ENCODE data around the gene BMPR1B. TPM values are rescaled to one million over a fixed set of nuclear protein-coding genes. Genes with fewer than 3 reads are reported as not detected.

Gene BMPR1B
- total RNA-seq, 2 donors from 2014 or later: 0.10 to 0.24 TPM

DNA sequence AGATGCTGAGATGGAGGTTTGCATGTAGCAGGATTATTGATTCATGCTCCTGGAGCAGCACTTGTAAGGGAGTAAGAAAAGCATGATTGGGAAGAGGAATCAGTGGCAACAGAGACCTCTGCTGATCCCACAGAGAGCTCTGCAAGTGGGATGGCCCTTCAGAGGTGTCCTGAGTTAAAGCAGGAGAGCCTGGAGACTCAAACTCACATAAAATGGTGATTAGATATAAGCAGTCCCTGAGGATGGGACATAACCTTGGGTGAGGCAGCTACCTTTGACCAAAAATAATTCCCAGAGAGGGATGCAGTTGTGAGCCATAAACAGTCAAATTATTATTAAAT lies 25.4 kb upstream of the BMPR1B start:
- H3K4me1 ChIP-seq: no peaks in the 10 kb centered on the region
- intact Hi-C loops (cut with DNase I): no loop called here
- TF ChIP-seq, protein P1, sequence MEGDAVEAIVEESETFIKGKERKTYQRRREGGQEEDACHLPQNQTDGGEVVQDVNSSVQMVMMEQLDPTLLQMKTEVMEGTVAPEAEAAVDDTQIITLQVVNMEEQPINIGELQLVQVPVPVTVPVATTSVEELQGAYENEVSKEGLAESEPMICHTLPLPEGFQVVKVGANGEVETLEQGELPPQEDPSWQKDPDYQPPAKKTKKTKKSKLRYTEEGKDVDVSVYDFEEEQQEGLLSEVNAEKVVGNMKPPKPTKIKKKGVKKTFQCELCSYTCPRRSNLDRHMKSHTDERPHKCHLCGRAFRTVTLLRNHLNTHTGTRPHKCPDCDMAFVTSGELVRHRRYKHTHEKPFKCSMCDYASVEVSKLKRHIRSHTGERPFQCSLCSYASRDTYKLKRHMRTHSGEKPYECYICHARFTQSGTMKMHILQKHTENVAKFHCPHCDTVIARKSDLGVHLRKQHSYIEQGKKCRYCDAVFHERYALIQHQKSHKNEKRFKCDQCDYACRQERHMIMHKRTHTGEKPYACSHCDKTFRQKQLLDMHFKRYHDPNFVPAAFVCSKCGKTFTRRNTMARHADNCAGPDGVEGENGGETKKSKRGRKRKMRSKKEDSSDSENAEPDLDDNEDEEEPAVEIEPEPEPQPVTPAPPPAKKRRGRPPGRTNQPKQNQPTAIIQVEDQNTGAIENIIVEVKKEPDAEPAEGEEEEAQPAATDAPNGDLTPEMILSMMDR (IDR thresholded peaks at IDR 0.05): no peak
- H3K27me3 ChIP-seq: no peaks in the 10 kb centered on the region
- H3K36me3 ChIP-seq: no peaks in the 10 kb centered on the region
- H3K4me3 ChIP-seq: no peak overlapping the region
- H3K27ac ChIP-seq: no peak overlapping the region
- no peak for DNase-seq
- H3K9me3 ChIP-seq: no peaks in the 10 kb centered on the region
- H3K9ac ChIP-seq (ENCODE audit: low read depth in 2 of 2, low read length in 2 of 2): no peak overlapping the region

DNA sequence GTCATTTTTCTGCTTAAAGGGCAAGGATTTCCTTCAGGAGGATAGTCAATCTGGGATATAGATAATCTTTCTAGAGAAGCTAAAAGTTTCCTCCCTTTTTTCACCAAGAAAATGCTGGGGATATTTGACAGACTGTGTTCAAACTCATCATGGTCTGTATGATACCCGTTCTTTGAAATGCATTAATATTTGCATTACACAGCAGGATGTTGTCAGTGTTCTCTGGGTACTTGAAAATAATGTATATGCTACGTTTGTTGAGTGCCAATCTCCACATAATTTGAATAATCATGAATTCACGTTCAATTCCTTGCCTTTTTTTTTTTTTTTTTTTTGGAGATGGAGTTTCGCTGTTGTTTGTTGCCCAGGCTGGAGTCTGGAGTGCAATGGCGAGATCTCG lies 18.0 kb upstream of the BMPR1B start:
- H3K9me3 ChIP-seq: no peaks in the 10 kb centered on the region
- TF ChIP-seq, protein P1 (IDR thresholded peaks at IDR 0.05): no peak
- H3K9ac ChIP-seq (ENCODE audit: low read depth in 2 of 2, low read length in 2 of 2): no peak overlapping the region
- no peak for DNase-seq
- intact Hi-C loops (cut with DNase I): no loop called here
- H3K27ac ChIP-seq: no peak overlapping the region
- H3K27me3 ChIP-seq: no peaks in the 10 kb centered on the region
- no peaks in the 10 kb centered on the region for H3K4me1 ChIP-seq
- no peak overlapping the region for H3K4me3 ChIP-seq
- no peaks in the 10 kb centered on the region for H3K36me3 ChIP-seq

DNA sequence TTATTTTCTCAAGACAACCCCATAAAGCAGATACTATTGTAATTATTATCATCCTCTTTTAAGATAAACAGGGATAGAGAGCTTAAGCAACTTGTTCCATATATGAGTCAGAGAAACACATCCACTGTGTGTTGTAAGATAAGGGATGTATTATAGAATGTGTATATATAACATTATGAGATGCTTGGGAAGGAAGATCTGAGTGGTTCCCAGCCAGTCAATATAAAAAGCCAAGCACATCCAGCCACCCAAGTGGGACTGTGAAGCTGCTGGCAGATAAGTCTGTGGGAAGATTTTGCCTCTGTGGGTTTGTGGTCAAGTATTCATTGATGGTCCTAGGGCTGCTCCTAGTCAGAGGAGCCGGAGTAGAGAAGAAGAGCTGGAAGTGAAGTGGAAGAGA lies 16.5 kb upstream of the BMPR1B start:
- TF ChIP-seq, protein P1 (IDR thresholded peaks at IDR 0.05): no peak
- Histone ChIP-seq H3K36me3 (no peaks in the 10 kb centered on the region), H3K4me3 (no peak overlapping the region), H3K9me3 (no peaks in the 10 kb centered on the region), H3K27ac (no peak overlapping the region), H3K4me1 (no peaks in the 10 kb centered on the region), H3K9ac (ENCODE audit: low read depth in 2 of 2, low read length in 2 of 2) (no peak overlapping the region), H3K27me3 (no peaks in the 10 kb centered on the region)
- no peak for DNase-seq
- intact Hi-C loops (cut with DNase I): no loop called here

DNA sequence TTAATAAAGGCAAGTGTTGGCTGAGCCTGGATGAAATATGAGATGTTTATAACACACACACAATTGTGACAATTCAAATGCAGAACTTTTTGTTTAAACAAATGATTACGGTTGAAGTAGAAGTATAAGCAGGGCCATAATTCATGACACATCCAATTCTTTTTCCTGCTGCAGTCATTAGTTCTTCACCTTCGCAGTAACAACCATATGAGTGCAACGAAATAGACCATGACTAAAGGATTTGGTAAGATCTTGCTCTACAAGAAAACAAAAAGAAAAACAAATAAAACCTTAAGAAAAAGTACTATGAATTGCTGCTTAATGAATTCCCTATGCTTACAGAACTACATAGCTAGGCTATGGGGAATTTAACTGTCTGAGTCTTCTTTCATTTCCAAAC lies 13.9 kb upstream of the BMPR1B start:
- no peak overlapping the region for H3K4me3 ChIP-seq
- no peak overlapping the region for H3K27ac ChIP-seq
- H3K9ac ChIP-seq (ENCODE audit: low read depth in 2 of 2, low read length in 2 of 2): no peak overlapping the region
- no peaks in the 10 kb centered on the region for H3K9me3 ChIP-seq
- H3K36me3 ChIP-seq: no peaks in the 10 kb centered on the region
- TF ChIP-seq, protein P1 (IDR thresholded peaks at IDR 0.05): no peak
- H3K4me1 ChIP-seq: no peaks in the 10 kb centered on the region
- H3K27me3 ChIP-seq: no peaks in the 10 kb centered on the region
- intact Hi-C loops (cut with DNase I): no loop called here
- no peak for DNase-seq

DNA sequence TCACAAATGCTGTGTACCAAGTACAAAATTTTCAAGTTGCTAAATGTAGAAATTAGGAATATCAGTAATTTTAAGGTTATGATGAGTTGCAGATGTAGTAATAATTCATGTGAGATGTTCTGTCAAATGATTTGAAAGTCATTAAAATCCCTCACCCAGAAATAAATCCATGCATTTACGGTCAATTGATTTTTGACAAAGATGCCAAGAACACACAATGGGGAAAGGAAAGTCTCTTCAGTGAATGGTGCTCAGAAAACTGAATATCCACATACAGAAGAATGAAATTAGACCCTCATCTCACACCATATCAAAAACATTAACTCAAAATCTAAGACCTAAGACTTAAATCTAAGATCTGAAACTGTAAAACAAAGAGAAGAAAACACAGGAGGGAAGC lies 12.9 kb upstream of the BMPR1B start:
- H3K36me3 ChIP-seq: no peaks in the 10 kb centered on the region
- TF ChIP-seq, protein P1 (IDR thresholded peaks at IDR 0.05): no peak
- no peaks in the 10 kb centered on the region for H3K4me1 ChIP-seq
- H3K4me3 ChIP-seq: no peak overlapping the region
- DNase-seq: no peak
- intact Hi-C loops (cut with DNase I): no loop called here
- no peak overlapping the region for H3K27ac ChIP-seq
- no peaks in the 10 kb centered on the region for H3K9me3 ChIP-seq
- H3K9ac ChIP-seq (ENCODE audit: low read depth in 2 of 2, low read length in 2 of 2): no peak overlapping the region
- H3K27me3 ChIP-seq: no peaks in the 10 kb centered on the region

DNA sequence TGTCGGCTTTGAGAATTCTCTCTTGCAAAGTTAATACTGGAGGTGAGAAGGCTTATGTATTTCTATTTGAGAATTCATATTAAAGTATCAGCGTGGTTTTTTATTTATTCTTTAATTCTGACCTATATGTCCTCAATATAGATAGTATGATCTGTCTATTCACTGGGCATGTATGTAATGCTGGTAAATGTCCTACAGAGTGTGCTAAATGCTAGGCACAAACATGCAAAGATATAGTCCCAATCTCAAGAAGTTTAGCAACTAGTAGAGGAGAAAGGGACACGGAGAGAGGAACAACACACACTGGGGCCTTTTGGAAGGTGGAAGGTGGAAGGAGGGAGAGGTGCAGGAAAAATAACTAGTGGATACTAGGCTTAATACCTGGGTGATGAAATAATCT lies 11.0 kb upstream of the BMPR1B start:
- no peak overlapping the region for H3K4me3 ChIP-seq
- TF ChIP-seq, protein P1 (IDR thresholded peaks at IDR 0.05): no peak
- intact Hi-C loops (cut with DNase I): no loop called here

More for the DNA sequence above, 11.0 kb upstream of the BMPR1B start:
- Histone ChIP-seq H3K9ac (ENCODE audit: low read depth in 2 of 2, low read length in 2 of 2) (no peak overlapping the region), H3K9me3 (no peaks in the 10 kb centered on the region), H3K27me3 (no peaks in the 10 kb centered on the region), H3K4me1 (no peaks in the 10 kb centered on the region), H3K27ac (no peak overlapping the region), H3K36me3 (no peaks in the 10 kb centered on the region)
- DNase-seq: no peak
